GM12878 (cell line): ENCODE data around the gene SYTL2. TPM values are rescaled to one million over a fixed set of nuclear protein-coding genes. Genes with fewer than 3 reads are reported as not detected.

Source experiments
- ATAC-seq: fragments of 200-7000 bp; cut with Tn5 transposase; 3 replicates; pipeline ENCODE4 v1.9.1; 2020; ENCODE audit warnings: mild to moderate bottlenecking, moderate library complexity
- BruUV-seq: library from RNA; stranded (reverse); fragments of 400-500 nt; replicated peaks from 2 replicates; lab custom pipeline; 2021; lab: Mats Ljungman, UMichigan
- CTCF ChIA-PET: fragments of 300-600 bp; sonication (Branson Sonifier 250); formaldehyde crosslinking; extraction: SDS; loops from one replicate; lab custom pipeline; 2021; ENCODE audit warnings: inconsistent platforms; lab: Yijun Ruan, JAX
- POLR2A ChIA-PET: fragments of 350-600 bp; formaldehyde crosslinking; extraction: SDS; loops from one replicate; lab custom pipeline; 2021; ENCODE audit warnings: inconsistent platforms; lab: Charles Lee
- RAD21 ChIA-PET: fragments of 300-600 bp; sonication (Branson Sonifier 250); formaldehyde crosslinking; loops from one replicate; lab custom pipeline; 2023; ENCODE audit warnings: antibody characterized with exemption; ENCODE audit not compliant: unreplicated experiment; lab: Charles Lee
- SMC1A ChIA-PET: fragments of 300-600 bp; sonication (Branson Sonifier 250); formaldehyde crosslinking; loops from one replicate; lab custom pipeline; 2023; ENCODE audit not compliant: unreplicated experiment, uncharacterized antibody; lab: Charles Lee
- DNase-seq: peaks from one replicate; pipeline ENCODE4 v3.0.0-alpha.2; 2011; ENCODE audit warnings: low read depth, low spot score
- FAIRE-seq: peaks from 3 replicates; lab custom pipeline; 2011; peaks lifted over from hg19 to GRCh38; lab: Jason Lieb, UNC
- H2AFZ ChIP-seq: 2 replicates; pipeline ENCODE4 v1.6.0; 2011; ENCODE audit warnings: low read depth, low read length, control low read depth; ENCODE audit not compliant: control insufficient read depth
- H3K27ac ChIP-seq: 2 replicates; pipeline ENCODE4 v1.5.1; 2011; ENCODE audit warnings: control low read depth; ENCODE audit not compliant: control insufficient read depth, insufficient read depth
- H3K27me3 ChIP-seq, 2 experiments: replicated peaks in 1 of 2; 2 replicates each; pipeline versions ENCODE4 v1.6.0 to v1.6.1; 2011; ENCODE audit warnings: low read length in 1 of 2; ENCODE audit not compliant: control insufficient read depth in 2 of 2, insufficient read depth in 2 of 2
- H3K36me3 ChIP-seq, 2 experiments: 2 replicates each; pipeline ENCODE4 v1.5.1; 2011; ENCODE audit warnings: low read length in 1 of 2; ENCODE audit not compliant: control insufficient read depth in 2 of 2, insufficient read depth in 2 of 2
- H3K4me1 ChIP-seq: 2 replicates; pipeline ENCODE4 v1.6.1; 2011; ENCODE audit warnings: mild to moderate bottlenecking, low read length, moderate library complexity, mixed read lengths; ENCODE audit not compliant: control insufficient read depth, insufficient read depth
- H3K4me2 ChIP-seq: 2 replicates; pipeline ENCODE4 v1.6.0; 2011; ENCODE audit warnings: control low read depth; ENCODE audit not compliant: control insufficient read depth, insufficient read depth
- H3K4me3 ChIP-seq: fragments of 200-600 bp; sonication (generic); 2 replicates; pipeline ENCODE4 v1.5.1; 2016
- H3K79me2 ChIP-seq: 2 replicates; pipeline ENCODE4 v1.6.0; 2011; ENCODE audit warnings: low read length; ENCODE audit not compliant: control insufficient read depth, insufficient read depth
- H3K9ac ChIP-seq: 2 replicates; pipeline ENCODE4 v1.8.0; 2011; ENCODE audit warnings: low read length, control low read depth, mixed read lengths; ENCODE audit not compliant: control insufficient read depth, insufficient read depth
- H3K9me3 ChIP-seq: replicated peaks from 3 replicates; pipeline ENCODE4 v1.5.1; 2011; ENCODE audit warnings: mild to moderate bottlenecking, low read length; ENCODE audit not compliant: control insufficient read depth, insufficient read depth
- H4K20me1 ChIP-seq: 2 replicates; pipeline ENCODE4 v1.6.0; 2011; ENCODE audit not compliant: control insufficient read depth, insufficient read depth
- WGBS: methylation state at CpG from one replicate; pipeline ENCODE4 v1.1.6; 2016; ENCODE audit warnings: low lambda C conversion rate; ENCODE audit not compliant: insufficient replicate concordance, insufficient coverage; ENCODE audit errors: missing lambda C conversion rate; 5-methylcytosine and 5-hydroxymethylcytosine counted together
- in situ Hi-C: fragments of 300-500 bp; cut with MboI; formaldehyde crosslinking; loops from 9 replicates; pipeline ENCODE4 v1.14.3; 2018; ENCODE audit warnings: mixed read lengths
- intact Hi-C: fragments of 100-400 bp; cut with micrococcal nuclease; formaldehyde crosslinking; loops from one replicate; pipeline ENCODE4 v1.14.2; 2022; ENCODE audit not compliant: unreplicated experiment
- polyA plus RNA-seq, 11 experiments: library from polyadenylated mRNA; depleted of rRNA in 4 of 11; unstranded in 6 of 11; stranded (reverse) in 5 of 11; fragments of >200 nt; fragmentation: Nextera tagmentation in 4 of 11; fragmentation: Illumina TruSeq in 1 of 11; extraction: Ambion mirVana in 4 of 11; extraction: Trizol in 1 of 11; gene quantifications; 1 replicate in 1 of 11; 2 replicates in 10 of 11; pipeline versions ENCODE4 v1.2.1 to v1.2.3, GENCODE V29; 2011 to 2016; ENCODE audit warnings: inconsistent platforms in 2 of 11, missing spikeins in 2 of 11, low read depth in 1 of 11
- total RNA-seq, 4 experiments: library from RNA; depleted of rRNA in 3 of 4; stranded (reverse); fragments of >200 nt in 3 of 4; fragmentation: Illumina TruSeq in 1 of 4; extraction: Trizol in 1 of 4; gene quantifications; 2 replicates each; pipeline versions ENCODE4 v1.2.1 to v1.2.3, GENCODE V29; 2013 to 2021
- TF ChIP-seq, protein P1 (sequence below): IDR thresholded peaks from 2 replicates; pipeline ENCODE4 v1.6.1; 2012; ENCODE audit warnings: improper control_type of control experiment, low read depth, low read length; ENCODE audit not compliant: insufficient replicate concordance

Gene SYTL2
- total and polyA plus RNA-seq, 10 of the 15 experiments (the other 5 are each of a cell fraction or from before 2014, with no cell fraction given) = 0.02 to 1.4 (median 0.31) TPM; not detected in 2

DNA sequence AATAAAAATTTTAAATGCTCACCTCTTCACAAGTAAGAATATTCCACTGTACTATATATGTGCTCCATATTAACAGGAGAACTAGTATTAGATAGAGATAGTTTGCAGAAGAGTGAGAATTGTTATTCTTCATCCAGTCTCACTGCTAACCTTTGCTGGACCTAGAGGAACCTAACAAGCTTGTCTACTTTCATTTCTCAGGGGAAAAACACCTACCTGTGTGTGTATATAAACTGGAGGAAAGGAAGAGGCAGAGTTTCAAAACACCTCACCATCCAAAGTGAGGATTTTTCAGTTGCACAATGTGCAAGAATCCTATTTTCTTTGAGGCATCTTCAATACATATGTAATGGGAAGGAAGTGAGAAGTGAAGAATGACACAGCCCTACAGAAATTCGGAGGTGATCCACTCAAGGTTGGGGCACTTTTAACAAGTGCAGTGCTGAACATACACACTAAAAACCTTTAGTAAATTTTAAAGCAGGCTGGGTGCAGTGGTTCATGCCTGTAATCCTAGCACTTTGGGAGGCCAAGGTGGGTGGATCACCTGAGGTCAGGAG is 52.4 kb downstream of the SYTL2 start:
- no TSS peak for BruUV-seq
- no peaks in the 10 kb centered on the region for H3K79me2 ChIP-seq
- no peaks in the 10 kb centered on the region for H4K20me1 ChIP-seq
- no peaks in the 10 kb centered on the region for H3K36me3 ChIP-seq
- TF ChIP-seq, protein P1, sequence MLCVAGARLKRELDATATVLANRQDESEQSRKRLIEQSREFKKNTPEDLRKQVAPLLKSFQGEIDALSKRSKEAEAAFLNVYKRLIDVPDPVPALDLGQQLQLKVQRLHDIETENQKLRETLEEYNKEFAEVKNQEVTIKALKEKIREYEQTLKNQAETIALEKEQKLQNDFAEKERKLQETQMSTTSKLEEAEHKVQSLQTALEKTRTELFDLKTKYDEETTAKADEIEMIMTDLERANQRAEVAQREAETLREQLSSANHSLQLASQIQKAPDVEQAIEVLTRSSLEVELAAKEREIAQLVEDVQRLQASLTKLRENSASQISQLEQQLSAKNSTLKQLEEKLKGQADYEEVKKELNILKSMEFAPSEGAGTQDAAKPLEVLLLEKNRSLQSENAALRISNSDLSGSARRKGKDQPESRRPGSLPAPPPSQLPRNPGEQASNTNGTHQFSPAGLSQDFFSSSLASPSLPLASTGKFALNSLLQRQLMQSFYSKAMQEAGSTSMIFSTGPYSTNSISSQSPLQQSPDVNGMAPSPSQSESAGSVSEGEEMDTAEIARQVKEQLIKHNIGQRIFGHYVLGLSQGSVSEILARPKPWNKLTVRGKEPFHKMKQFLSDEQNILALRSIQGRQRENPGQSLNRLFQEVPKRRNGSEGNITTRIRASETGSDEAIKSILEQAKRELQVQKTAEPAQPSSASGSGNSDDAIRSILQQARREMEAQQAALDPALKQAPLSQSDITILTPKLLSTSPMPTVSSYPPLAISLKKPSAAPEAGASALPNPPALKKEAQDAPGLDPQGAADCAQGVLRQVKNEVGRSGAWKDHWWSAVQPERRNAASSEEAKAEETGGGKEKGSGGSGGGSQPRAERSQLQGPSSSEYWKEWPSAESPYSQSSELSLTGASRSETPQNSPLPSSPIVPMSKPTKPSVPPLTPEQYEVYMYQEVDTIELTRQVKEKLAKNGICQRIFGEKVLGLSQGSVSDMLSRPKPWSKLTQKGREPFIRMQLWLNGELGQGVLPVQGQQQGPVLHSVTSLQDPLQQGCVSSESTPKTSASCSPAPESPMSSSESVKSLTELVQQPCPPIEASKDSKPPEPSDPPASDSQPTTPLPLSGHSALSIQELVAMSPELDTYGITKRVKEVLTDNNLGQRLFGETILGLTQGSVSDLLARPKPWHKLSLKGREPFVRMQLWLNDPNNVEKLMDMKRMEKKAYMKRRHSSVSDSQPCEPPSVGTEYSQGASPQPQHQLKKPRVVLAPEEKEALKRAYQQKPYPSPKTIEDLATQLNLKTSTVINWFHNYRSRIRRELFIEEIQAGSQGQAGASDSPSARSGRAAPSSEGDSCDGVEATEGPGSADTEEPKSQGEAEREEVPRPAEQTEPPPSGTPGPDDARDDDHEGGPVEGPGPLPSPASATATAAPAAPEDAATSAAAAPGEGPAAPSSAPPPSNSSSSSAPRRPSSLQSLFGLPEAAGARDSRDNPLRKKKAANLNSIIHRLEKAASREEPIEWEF = no peak
- ChIA-PET SMC1A (no interaction called here), POLR2A (no interaction called here), RAD21 (no interaction called here), CTCF (no interaction called here)
- in situ Hi-C loops = no loop called here
- intact Hi-C loops = no loop called here
- no peaks in the 10 kb centered on the region for H3K9me3 ChIP-seq
- WGBS = 0% methylated on average over 1 of the region's 1 CpG
- no peak overlapping the region for H3K27ac ChIP-seq
- H3K9ac ChIP-seq = no peak overlapping the region
- no peak overlapping the region for H3K4me2 ChIP-seq
- no peaks in the 10 kb centered on the region for H3K4me1 ChIP-seq
- H2AFZ ChIP-seq = no peak overlapping the region
- H3K4me3 ChIP-seq = no peak overlapping the region
- ATAC-seq (peak; percentile 59), FAIRE-seq (no peak), DNase-seq (no peak)
- no peaks in the 10 kb centered on the region for H3K27me3 ChIP-seq
